Measurements from ENCODE around the gene DAB2IP. TPM values are rescaled to one million over a fixed set of nuclear protein-coding genes. Genes with fewer than 3 reads are reported as not detected.

The DAB2IP gene
- total and polyA plus RNA-seq, 2 of the 4 experiments (the other 2 are of a cell fraction): 5.6 to 17.2 TPM

DNA sequence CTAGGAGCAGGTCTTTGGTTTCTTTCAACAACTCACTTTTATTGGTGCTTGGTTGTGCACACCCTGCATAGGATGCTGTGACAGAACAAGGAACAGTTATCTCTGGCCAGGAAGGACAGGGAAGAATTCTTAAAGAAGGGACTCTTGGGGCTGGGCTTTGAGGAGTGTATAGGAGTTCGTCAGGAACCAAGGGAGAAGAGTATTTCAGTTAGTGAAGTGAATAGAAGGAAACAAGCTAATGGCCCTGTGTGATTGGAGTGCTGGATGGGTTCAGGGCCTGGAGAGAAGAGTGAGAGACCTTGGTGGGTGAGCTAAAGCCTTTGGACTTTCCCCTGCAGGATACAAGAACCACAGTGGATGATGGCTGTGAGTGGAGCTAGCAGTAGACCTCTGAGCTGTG, 32.2 kb downstream of the DAB2IP start:
- Histone ChIP-seq H3K27ac (ENCODE audit: insufficient read depth, low read length) (no peak overlapping the region), H2AK5ac (ENCODE audit: low read depth, low read length) (no peak overlapping the region), H4K8ac (ENCODE audit: low read depth in 2 of 2, low read length in 2 of 2) (no peak overlapping the region), H3K4ac (ENCODE audit: low read depth, low read length) (no peak overlapping the region), H3K79me1 (ENCODE audit: low read depth in 1 of 2, low read length in 2 of 2) (no peaks in the 10 kb centered on the region), H3K4me3 (ENCODE audit: insufficient read depth, low read depth, low read length) (no peak overlapping the region), H2BK20ac (ENCODE audit: low read depth, low read length) (no peak overlapping the region), H3K9ac (ENCODE audit: low read depth, low read length) (no peak overlapping the region), H3K9me1 (ENCODE audit: insufficient read depth, low read length) (no peaks in the 10 kb centered on the region), H3K9me3 (ENCODE audit: control insufficient read depth, insufficient read depth, low read length) (no peaks in the 10 kb centered on the region), H3K56ac (ENCODE audit: extremely low read depth, insufficient read depth, low read length) (no peak overlapping the region), H3K23ac (ENCODE audit: low read depth, low read length) (no peak overlapping the region), H2AFZ (replicated peaks; ENCODE audit: low read length, poor library complexity) (no peak overlapping the region), H3K18ac (ENCODE audit: low read depth, low read length) (no peak overlapping the region), H4K20me1 (ENCODE audit: insufficient read depth, low read length) (peaks cover 10% of the 10 kb centered on the region), H3K4me2 (ENCODE audit: low read depth, low read length) (no peak overlapping the region), H3K27me3 (ENCODE audit: control insufficient read depth, insufficient read depth, low read length) (no peaks in the 10 kb centered on the region), H4K91ac (ENCODE audit: insufficient read depth, low read depth, low read length) (no peak overlapping the region), H4K5ac (ENCODE audit: low read depth, low read length) (no peak overlapping the region), H2BK15ac (ENCODE audit: low read depth, low read length) (no peak overlapping the region), H2BK120ac (ENCODE audit: low read depth, low read length) (no peak overlapping the region), H2AK9ac (replicated peaks; ENCODE audit: low read depth, low read length, poor library complexity) (no peak overlapping the region), H3K14ac (replicated peaks; ENCODE audit: low read depth, low read length) (no peak overlapping the region), H3K4me1 (ENCODE audit: control insufficient read depth, insufficient read depth, low read length) (peaks cover 3% of the 10 kb centered on the region; the same call in 1 of the 2 replicates), H3K36me3 (ENCODE audit: control insufficient read depth, insufficient read depth, low read length) (peaks cover 4% of the 10 kb centered on the region; the same call in 1 of the 2 replicates), H2BK5ac (ENCODE audit: low read depth, low read length, poor library complexity, severe bottlenecking) (no peak overlapping the region)
- ChIA-PET POLR2A (ENCODE audit: unreplicated experiment) (no interaction called here), CTCF (interaction anchor here (0.9 to 2.5 kb wide), 6 partner anchors 9 to 439 kb away, joined by 3 to 10 read pairs (median 4); no protein-coding TSS in a partner anchor)
- intact Hi-C loops (cut with micrococcal nuclease): loop anchor here (1.0 to 10.0 kb wide), 2 partner anchors 137 to 411 kb away; partner anchors contain the start of gene TTLL11
- no CpG with 5 or more reads among the region's 1 CpG for whole genome bisulfite sequencing, 2 experiments (ENCODE audit: extremely low coverage in 2 of 2, insufficient read length in 1 of 2)
- ATAC-seq (ENCODE audit: low read depth) (no peak), DNase-seq (no peak)
- TF ChIP-seq MAZ (IDR thresholded peaks at IDR 0.05; ENCODE audit: borderline replicate concordance, low read depth, low read length) (no peak), MAFK (IDR thresholded peaks at IDR 0.05; ENCODE audit: low read depth, low read length) (no peak), SMC3 (IDR thresholded peaks at IDR 0.05; ENCODE audit: low read depth, low read length) (no peak), FOS (IDR thresholded peaks at IDR 0.05; ENCODE audit: low read depth, low read length) (no peak), RCOR1 (IDR thresholded peaks at IDR 0.05; ENCODE audit: insufficient replicate concordance, low read length) (no peak), CEBPB (IDR thresholded peaks at IDR 0.05; ENCODE audit: low read depth, low read length) (no peak), NFE2L2 (IDR thresholded peaks at IDR 0.05; ENCODE audit: low read depth, low read length) (no peak), POLR2A (IDR thresholded peaks at IDR 0.05; ENCODE audit: low read depth, low read length) (no peak), RAD21 (IDR thresholded peaks at IDR 0.05; ENCODE audit: low read length) (no peak), CHD1 (IDR thresholded peaks at IDR 0.05; ENCODE audit: low read depth, low read length) (no peak), MXI1 (IDR thresholded peaks at IDR 0.05; ENCODE audit: borderline replicate concordance, low read depth, low read length) (no peak), RFX5 (IDR thresholded peaks at IDR 0.05; ENCODE audit: low read depth, low read length) (no peak), BHLHE40 (IDR thresholded peaks at IDR 0.05; ENCODE audit: low read depth, low read length) (no peak)
- TF ChIP-seq, protein P1, sequence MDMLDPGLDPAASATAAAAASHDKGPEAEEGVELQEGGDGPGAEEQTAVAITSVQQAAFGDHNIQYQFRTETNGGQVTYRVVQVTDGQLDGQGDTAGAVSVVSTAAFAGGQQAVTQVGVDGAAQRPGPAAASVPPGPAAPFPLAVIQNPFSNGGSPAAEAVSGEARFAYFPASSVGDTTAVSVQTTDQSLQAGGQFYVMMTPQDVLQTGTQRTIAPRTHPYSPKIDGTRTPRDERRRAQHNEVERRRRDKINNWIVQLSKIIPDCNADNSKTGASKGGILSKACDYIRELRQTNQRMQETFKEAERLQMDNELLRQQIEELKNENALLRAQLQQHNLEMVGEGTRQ (IDR thresholded peaks at IDR 0.05; ENCODE audit: low read depth, low read length): no peak
- TF ChIP-seq, protein P2, sequence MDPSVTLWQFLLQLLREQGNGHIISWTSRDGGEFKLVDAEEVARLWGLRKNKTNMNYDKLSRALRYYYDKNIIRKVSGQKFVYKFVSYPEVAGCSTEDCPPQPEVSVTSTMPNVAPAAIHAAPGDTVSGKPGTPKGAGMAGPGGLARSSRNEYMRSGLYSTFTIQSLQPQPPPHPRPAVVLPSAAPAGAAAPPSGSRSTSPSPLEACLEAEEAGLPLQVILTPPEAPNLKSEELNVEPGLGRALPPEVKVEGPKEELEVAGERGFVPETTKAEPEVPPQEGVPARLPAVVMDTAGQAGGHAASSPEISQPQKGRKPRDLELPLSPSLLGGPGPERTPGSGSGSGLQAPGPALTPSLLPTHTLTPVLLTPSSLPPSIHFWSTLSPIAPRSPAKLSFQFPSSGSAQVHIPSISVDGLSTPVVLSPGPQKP (IDR thresholded peaks at IDR 0.05; ENCODE audit: borderline replicate concordance, low read depth, low read length): no peak
- TF ChIP-seq, protein P3, sequence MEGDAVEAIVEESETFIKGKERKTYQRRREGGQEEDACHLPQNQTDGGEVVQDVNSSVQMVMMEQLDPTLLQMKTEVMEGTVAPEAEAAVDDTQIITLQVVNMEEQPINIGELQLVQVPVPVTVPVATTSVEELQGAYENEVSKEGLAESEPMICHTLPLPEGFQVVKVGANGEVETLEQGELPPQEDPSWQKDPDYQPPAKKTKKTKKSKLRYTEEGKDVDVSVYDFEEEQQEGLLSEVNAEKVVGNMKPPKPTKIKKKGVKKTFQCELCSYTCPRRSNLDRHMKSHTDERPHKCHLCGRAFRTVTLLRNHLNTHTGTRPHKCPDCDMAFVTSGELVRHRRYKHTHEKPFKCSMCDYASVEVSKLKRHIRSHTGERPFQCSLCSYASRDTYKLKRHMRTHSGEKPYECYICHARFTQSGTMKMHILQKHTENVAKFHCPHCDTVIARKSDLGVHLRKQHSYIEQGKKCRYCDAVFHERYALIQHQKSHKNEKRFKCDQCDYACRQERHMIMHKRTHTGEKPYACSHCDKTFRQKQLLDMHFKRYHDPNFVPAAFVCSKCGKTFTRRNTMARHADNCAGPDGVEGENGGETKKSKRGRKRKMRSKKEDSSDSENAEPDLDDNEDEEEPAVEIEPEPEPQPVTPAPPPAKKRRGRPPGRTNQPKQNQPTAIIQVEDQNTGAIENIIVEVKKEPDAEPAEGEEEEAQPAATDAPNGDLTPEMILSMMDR (conservative IDR thresholded peaks at IDR 0.05; ENCODE audit: low read depth, low read length): no peak
- in situ Hi-C loops (cut with MboI; ENCODE audit: low sequenced_read_pairs): no loop called here
- dilution Hi-C loops (cut with HindIII; ENCODE audit: low sequenced_read_pairs, unreplicated experiment): no loop called here
- no TSS peak for BruUV-seq (replicated peaks)
